Endothelial cell of umbilical vein (primary cell): Measurements from ENCODE around the gene TRERF1. TPM values are rescaled to one million over a fixed set of nuclear protein-coding genes. Genes with fewer than 3 reads are reported as not detected.

Experiments used
- BruUV-seq: library from RNA; stranded (reverse); fragments of 400-500 nt; replicated peaks from 2 replicates; lab custom pipeline; 2021; lab: Mats Ljungman, UMichigan
- CTCF ChIA-PET: fragments of 300-600, 350-600 bp; sonication (Branson Sonifier 250); formaldehyde crosslinking; loops from one replicate; lab custom pipeline; 2021; ENCODE audit warnings: antibody characterized with exemption, inconsistent platforms; lab: Charles Lee
- POLR2A ChIA-PET: fragments of 300-600, 350-600 bp; sonication (Branson Sonifier 250); formaldehyde crosslinking; loops from one replicate; lab custom pipeline; 2021; ENCODE audit warnings: antibody characterized with exemption, inconsistent platforms; lab: Charles Lee
- DNase-seq: peaks from one replicate; pipeline ENCODE4 v3.0.0-alpha.2; 2011; ENCODE audit warnings: low read depth, low spot score
- FAIRE-seq: peaks from 2 replicates; lab custom pipeline; 2011; peaks lifted over from hg19 to GRCh38; lab: Jason Lieb, UNC
- H2AFZ ChIP-seq: 2 replicates; pipeline ENCODE4 v1.6.0; 2012; ENCODE audit warnings: low read depth, low read length, control low read depth, inconsistent platforms
- H3K27ac ChIP-seq: 2 replicates; pipeline ENCODE4 v1.5.1; 2011; ENCODE audit warnings: low read depth, mild to moderate bottlenecking, control low read depth, low read length, moderate library complexity; ENCODE audit not compliant: insufficient read depth
- H3K27me3 ChIP-seq, 2 experiments: 2 replicates each; pipeline versions ENCODE4 v1.6.0 to v1.6.1; 2011; ENCODE audit warnings: low read length in 2 of 2, mixed read lengths in 1 of 2; ENCODE audit not compliant: control insufficient read depth in 2 of 2, insufficient read depth in 2 of 2
- H3K36me3 ChIP-seq, 2 experiments: 2 replicates in 1 of 2; 3 replicates in 1 of 2; pipeline ENCODE4 v1.5.1; 2011; ENCODE audit warnings: low read length in 2 of 2, mild to moderate bottlenecking in 1 of 2, moderate library complexity in 1 of 2; ENCODE audit not compliant: control insufficient read depth in 2 of 2, insufficient read depth in 2 of 2; ENCODE audit errors: extremely low read depth in 1 of 2
- H3K4me1 ChIP-seq: 3 replicates; pipeline ENCODE4 v1.5.1; 2011; ENCODE audit warnings: mild to moderate bottlenecking, low read length; ENCODE audit not compliant: control insufficient read depth, insufficient read depth; ENCODE audit errors: extremely low read depth
- H3K4me2 ChIP-seq: 2 replicates; pipeline ENCODE4 v1.6.1; 2011; ENCODE audit warnings: low read length, control low read depth, mixed read lengths; ENCODE audit not compliant: insufficient read depth
- H3K4me3 ChIP-seq, 3 experiments: fragments of 200-600 bp in 1 of 3; sonication (generic), shearing (Covaris generic) in 1 of 3; replicated peaks in 1 of 3; 2 replicates each; pipeline ENCODE4 v1.5.1; 2011 to 2016; ENCODE audit warnings: control low read depth in 3 of 3, low read length in 3 of 3, mild to moderate bottlenecking in 2 of 3, inconsistent platforms in 1 of 3, low read depth in 1 of 3, moderate library complexity in 1 of 3; ENCODE audit not compliant: insufficient read depth in 1 of 3
- H3K79me2 ChIP-seq: 2 replicates; pipeline ENCODE4 v1.6.0; 2012; ENCODE audit warnings: low read length, inconsistent platforms; ENCODE audit not compliant: control insufficient read depth, insufficient read depth
- H3K9ac ChIP-seq: replicated peaks from 2 replicates; pipeline ENCODE3; 2011; ENCODE audit warnings: low read length, control low read depth; ENCODE audit not compliant: insufficient read depth; ENCODE audit errors: extremely low read depth
- H3K9me1 ChIP-seq: replicated peaks from 3 replicates; pipeline ENCODE4 v1.6.0; 2011; ENCODE audit warnings: mild to moderate bottlenecking, low read length; ENCODE audit not compliant: control insufficient read depth, insufficient read depth; ENCODE audit errors: extremely low read depth
- H3K9me3 ChIP-seq: replicated peaks from 2 replicates; pipeline ENCODE4 v1.5.1; 2012; ENCODE audit warnings: low read length, inconsistent platforms; ENCODE audit not compliant: control insufficient read depth, insufficient read depth
- H4K20me1 ChIP-seq: replicated peaks from 2 replicates; pipeline ENCODE3; 2011; ENCODE audit warnings: mild to moderate bottlenecking, low read length; ENCODE audit not compliant: control insufficient read depth, insufficient read depth; ENCODE audit errors: extremely low read depth
- EZH2 ChIP-seq: IDR thresholded peaks from 2 replicates; pipeline ENCODE4 v1.6.1; 2012; ENCODE audit warnings: borderline replicate concordance, low read depth, mild to moderate bottlenecking, moderate library complexity, low read length, inconsistent platforms; ENCODE audit not compliant: severe bottlenecking
- FOS ChIP-seq: IDR thresholded peaks from 2 replicates; pipeline ENCODE4 v1.6.1; 2011; ENCODE audit warnings: mild to moderate bottlenecking, low read length, moderate library complexity, borderline replicate concordance; ENCODE audit not compliant: insufficient read depth
- GATA2 ChIP-seq: IDR thresholded peaks from 2 replicates; pipeline ENCODE4 v1.7.0; 2011; ENCODE audit warnings: low read depth, mild to moderate bottlenecking, moderate library complexity, mixed read lengths, low read length; ENCODE audit not compliant: insufficient read length, insufficient read depth
- JUN ChIP-seq: IDR thresholded peaks from 2 replicates; pipeline ENCODE4 v1.6.1; 2011; ENCODE audit warnings: borderline replicate concordance, low read depth; ENCODE audit not compliant: insufficient read length, insufficient read depth
- MYC ChIP-seq: IDR thresholded peaks from one replicate; pipeline ENCODE4 v1.6.1; 2011; ENCODE audit warnings: mild to moderate bottlenecking, low read depth, low read length
- POLR2A ChIP-seq: IDR thresholded peaks from 2 replicates; pipeline ENCODE4 v1.6.1; 2012; ENCODE audit warnings: low read depth, mild to moderate bottlenecking, control low read depth, low read length
- POLR2AphosphoS5 ChIP-seq: IDR thresholded peaks from 2 replicates; pipeline ENCODE4 v1.6.1; 2012; ENCODE audit warnings: low read depth, mild to moderate bottlenecking, control low read depth, low read length, moderate library complexity; ENCODE audit not compliant: insufficient read depth
- dilution Hi-C: fragments of 300-500 bp; cut with MboI; formaldehyde crosslinking; loops from one replicate; pipeline ENCODE4 v1.15.0; 2019; ENCODE audit warnings: low sequenced_read_pairs; ENCODE audit not compliant: extremely low pct_ligation_motif_present
- intact Hi-C: fragments of 100-400 bp; cut with micrococcal nuclease; formaldehyde crosslinking; loops from one replicate; pipeline ENCODE4 v1.10.0; 2022
- polyA plus RNA-seq, 4 experiments: library from polyadenylated mRNA; depleted of rRNA in 3 of 4; stranded (reverse) in 3 of 4; unstranded in 1 of 4; fragments of >200 nt; gene quantifications; 2 replicates each; pipeline versions ENCODE4 v1.2.1 to v1.2.3, GENCODE V29; 2011 to 2012; ENCODE audit warnings: missing spikeins in 1 of 4
- total RNA-seq: library from RNA; stranded (reverse); gene quantifications from 2 replicates; pipeline ENCODE4 v1.2.3, GENCODE V29; 2021
- TF ChIP-seq, protein P1 (sequence below), 2 donors: IDR thresholded peaks; 1 replicate in 1 of 2; 2 replicates in 1 of 2; pipeline ENCODE4 v1.5.1; 2011; ENCODE audit warnings: low read length in 2 of 2, mild to moderate bottlenecking in 2 of 2, moderate library complexity in 2 of 2, control low read depth in 1 of 2, inconsistent platforms in 1 of 2, low read depth in 1 of 2; ENCODE audit not compliant: insufficient read depth in 1 of 2; ENCODE audit errors: extremely low read depth in 1 of 2
- TF ChIP-seq, protein P2 (sequence below): IDR thresholded peaks from 2 replicates; pipeline ENCODE4 v1.6.1; 2011; ENCODE audit not compliant: insufficient read depth, insufficient read length

The TRERF1 gene
- total and polyA plus RNA-seq, 2 donors (not counting 3 experiments of a cell fraction or from before 2014, with no cell fraction given), result 0.73 to 5.5 TPM

DNA sequence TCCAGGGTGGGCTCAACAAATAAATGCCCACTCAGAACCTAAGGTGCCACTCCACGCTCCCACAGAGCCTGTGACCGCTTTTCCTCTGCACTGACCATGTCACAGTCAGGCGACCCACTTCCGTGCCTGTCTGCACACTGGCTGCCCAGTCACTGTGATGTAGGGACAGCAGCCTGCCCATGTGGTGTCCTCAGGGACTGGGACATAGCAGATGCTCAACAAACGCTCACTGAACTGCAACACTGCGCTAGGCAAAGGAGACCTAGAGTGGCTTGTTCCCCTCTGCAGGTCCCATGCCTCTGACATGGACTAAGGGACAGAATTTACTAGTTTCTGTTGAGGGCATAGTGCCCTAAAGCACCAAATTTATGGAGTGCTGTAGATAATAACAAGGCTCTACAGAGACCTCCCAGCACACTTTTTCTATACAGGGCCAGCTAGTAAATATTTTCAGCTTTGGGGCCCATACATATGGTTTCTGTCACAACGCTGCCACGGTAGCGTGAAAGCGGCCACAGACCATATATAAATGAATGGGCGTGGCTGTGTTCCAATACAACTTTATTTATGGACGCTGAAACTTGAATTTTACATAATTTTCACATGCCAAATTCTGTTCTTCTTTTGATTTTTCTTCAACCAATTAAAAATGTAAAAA, 176.2 kb downstream of the TRERF1 start:
- Histone ChIP-seq H3K4me1 (peaks cover 13% of the 10 kb centered on the region), H3K4me2 (no peak overlapping the region), H3K27ac (no peak overlapping the region), H3K36me3 (no peaks in the 10 kb centered on the region), H3K9ac (no peak overlapping the region), H3K27me3 (no peaks in the 10 kb centered on the region), H3K79me2 (no peaks in the 10 kb centered on the region), H3K9me3 (no peaks in the 10 kb centered on the region), H3K9me1 (no peaks in the 10 kb centered on the region), H2AFZ (no peak overlapping the region), H3K4me3 (no peak overlapping the region), H4K20me1 (no peaks in the 10 kb centered on the region)
- CTCF ChIA-PET, result interaction anchor here (1.0 kb wide), 1 partner anchor 13 kb away, joined by 3 read pairs; no protein-coding TSS in a partner anchor
- TF ChIP-seq POLR2A (no peak), EZH2 (no peak), MYC (no peak), GATA2 (no peak), POLR2AphosphoS5 (no peak), FOS (no peak), JUN (no peak)
- TF ChIP-seq, protein P1, sequence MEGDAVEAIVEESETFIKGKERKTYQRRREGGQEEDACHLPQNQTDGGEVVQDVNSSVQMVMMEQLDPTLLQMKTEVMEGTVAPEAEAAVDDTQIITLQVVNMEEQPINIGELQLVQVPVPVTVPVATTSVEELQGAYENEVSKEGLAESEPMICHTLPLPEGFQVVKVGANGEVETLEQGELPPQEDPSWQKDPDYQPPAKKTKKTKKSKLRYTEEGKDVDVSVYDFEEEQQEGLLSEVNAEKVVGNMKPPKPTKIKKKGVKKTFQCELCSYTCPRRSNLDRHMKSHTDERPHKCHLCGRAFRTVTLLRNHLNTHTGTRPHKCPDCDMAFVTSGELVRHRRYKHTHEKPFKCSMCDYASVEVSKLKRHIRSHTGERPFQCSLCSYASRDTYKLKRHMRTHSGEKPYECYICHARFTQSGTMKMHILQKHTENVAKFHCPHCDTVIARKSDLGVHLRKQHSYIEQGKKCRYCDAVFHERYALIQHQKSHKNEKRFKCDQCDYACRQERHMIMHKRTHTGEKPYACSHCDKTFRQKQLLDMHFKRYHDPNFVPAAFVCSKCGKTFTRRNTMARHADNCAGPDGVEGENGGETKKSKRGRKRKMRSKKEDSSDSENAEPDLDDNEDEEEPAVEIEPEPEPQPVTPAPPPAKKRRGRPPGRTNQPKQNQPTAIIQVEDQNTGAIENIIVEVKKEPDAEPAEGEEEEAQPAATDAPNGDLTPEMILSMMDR (IDR thresholded peaks at IDR 0.05; ENCODE audit: extremely low read depth in 1 of 2, insufficient read depth in 1 of 2, low read depth in 1 of 2, low read length in 2 of 2), result no peak
- TF ChIP-seq, protein P2, sequence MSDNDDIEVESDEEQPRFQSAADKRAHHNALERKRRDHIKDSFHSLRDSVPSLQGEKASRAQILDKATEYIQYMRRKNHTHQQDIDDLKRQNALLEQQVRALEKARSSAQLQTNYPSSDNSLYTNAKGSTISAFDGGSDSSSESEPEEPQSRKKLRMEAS, result no peak
- dilution Hi-C loops, result no loop called here
- intact Hi-C loops, result no loop called here
- no peak for DNase-seq
- no peak for FAIRE-seq
- POLR2A ChIA-PET, result interaction anchor here (0.5 kb wide), 1 partner anchor 83 kb away, joined by 8 read pairs; no protein-coding TSS in a partner anchor
- no TSS peak for BruUV-seq
